Measurements from ENCODE around the gene ALB. TPM values are rescaled to one million over a fixed set of nuclear protein-coding genes. Genes with fewer than 3 reads are reported as not detected.

The ALB gene
- polyA plus RNA-seq, 1 experiment, result not detected

DNA sequence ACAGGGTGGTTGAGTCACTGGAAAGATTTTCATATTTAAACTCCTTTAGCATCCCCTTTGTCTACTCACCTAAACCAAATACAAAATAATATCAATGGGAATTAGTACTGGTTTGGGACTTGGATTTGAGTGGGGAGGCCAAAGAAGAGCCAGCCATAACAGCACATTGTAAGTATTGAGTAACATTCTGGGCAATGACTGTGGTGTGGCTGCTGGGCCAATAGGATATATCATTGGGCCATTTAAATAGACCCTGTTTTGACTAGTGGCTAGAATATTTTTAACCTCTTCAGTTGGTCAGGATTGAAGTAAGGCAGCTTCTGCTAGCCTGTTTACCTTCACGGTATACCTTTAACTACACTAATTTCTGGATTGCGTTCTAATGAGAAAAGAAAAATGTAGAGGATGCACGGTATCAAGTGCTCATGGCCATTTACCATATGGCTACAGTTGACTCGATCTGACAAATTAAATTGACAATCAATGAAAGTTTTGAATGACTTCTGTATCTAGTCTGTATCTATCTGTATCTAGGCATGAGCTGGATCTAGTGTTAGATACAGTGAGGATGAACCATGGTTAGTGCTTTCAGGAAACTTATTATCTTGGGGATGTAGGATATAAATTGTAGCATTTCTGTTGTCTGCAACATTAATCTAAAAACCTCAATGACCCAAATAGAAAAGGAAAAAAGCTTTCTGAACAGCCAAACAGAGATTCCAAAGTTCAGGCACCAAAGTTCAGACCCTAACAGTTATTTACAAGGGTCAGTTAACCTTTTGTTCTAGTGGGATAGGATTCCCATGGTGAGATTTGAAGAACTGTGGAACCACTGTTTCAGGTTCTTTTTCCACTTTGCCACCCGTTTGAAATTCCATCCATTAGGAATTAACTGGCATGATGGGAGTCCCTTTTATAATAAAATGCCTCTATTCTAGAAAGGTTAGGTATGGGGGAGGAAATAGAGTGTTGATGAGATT, 6.8 kb upstream of the ALB start:
- no peaks in the 10 kb centered on the region; the same call in 1 of the 2 replicates for H3K27me3 ChIP-seq (ENCODE audit: control insufficient read depth, insufficient read depth, low read length)
- no peak for TF ChIP-seq CTCF (IDR thresholded peaks at IDR 0.05; ENCODE audit: insufficient read depth, low read depth, low read length)
- H3K4me3 ChIP-seq (ENCODE audit: low read depth, low read length), result no peak overlapping the region
- POLR2A ChIA-PET, result no interaction called here
- no peak for DNase-seq (ENCODE audit: low read depth)
- H3K36me3 ChIP-seq (ENCODE audit: control insufficient read depth, insufficient read depth, low read length), result no peaks in the 10 kb centered on the region
- CTCF ChIA-PET, result no interaction called here

DNA sequence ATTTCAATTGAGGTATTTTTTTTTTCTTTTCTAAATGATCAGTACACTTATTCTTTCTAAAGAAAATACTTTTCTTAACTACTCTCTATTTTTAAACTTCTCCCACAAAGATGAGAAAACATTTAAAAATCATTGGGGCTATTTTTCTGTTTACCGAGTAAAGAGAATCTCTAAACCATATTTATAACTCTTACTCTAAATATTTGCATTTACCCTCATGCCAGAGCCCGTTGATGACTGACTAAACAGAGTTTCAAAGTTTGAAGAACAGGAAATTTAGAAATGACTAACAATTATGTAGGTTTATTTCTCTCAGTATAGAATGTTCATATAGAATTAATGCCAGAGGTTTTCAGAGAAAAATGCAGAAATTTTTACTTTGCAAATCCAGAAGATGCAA, 2.7 kb upstream of the ALB start:
- Histone ChIP-seq H3K27me3 (ENCODE audit: control insufficient read depth, insufficient read depth, low read length) (no peaks in the 10 kb centered on the region), H3K4me3 (ENCODE audit: low read depth, low read length) (no peak overlapping the region), H3K36me3 (ENCODE audit: control insufficient read depth, insufficient read depth, low read length) (no peaks in the 10 kb centered on the region)
- no peak for TF ChIP-seq CTCF (IDR thresholded peaks at IDR 0.05; ENCODE audit: insufficient read depth, low read depth, low read length)
- POLR2A ChIA-PET, result no interaction called here
- CTCF ChIA-PET, result no interaction called here
- DNase-seq (ENCODE audit: low read depth), result no peak

DNA sequence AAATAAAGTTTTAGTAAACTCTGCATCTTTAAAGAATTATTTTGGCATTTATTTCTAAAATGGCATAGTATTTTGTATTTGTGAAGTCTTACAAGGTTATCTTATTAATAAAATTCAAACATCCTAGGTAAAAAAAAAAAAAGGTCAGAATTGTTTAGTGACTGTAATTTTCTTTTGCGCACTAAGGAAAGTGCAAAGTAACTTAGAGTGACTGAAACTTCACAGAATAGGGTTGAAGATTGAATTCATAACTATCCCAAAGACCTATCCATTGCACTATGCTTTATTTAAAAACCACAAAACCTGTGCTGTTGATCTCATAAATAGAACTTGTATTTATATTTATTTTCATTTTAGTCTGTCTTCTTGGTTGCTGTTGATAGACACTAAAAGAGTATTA, 370 bp downstream of the ALB start:
- Histone ChIP-seq H3K27me3 (ENCODE audit: control insufficient read depth, insufficient read depth, low read length) (0 out of 2 replicates have a peak, but pooled peaks cover 1% of the 10 kb centered on the region), H3K4me3 (ENCODE audit: low read depth, low read length) (no peak overlapping the region), H3K36me3 (ENCODE audit: control insufficient read depth, insufficient read depth, low read length) (no peaks in the 10 kb centered on the region)
- CTCF ChIA-PET, result no interaction called here
- POLR2A ChIA-PET, result no interaction called here
- no peak for TF ChIP-seq CTCF (IDR thresholded peaks at IDR 0.05; ENCODE audit: insufficient read depth, low read depth, low read length)
- no peak for DNase-seq (ENCODE audit: low read depth)

DNA sequence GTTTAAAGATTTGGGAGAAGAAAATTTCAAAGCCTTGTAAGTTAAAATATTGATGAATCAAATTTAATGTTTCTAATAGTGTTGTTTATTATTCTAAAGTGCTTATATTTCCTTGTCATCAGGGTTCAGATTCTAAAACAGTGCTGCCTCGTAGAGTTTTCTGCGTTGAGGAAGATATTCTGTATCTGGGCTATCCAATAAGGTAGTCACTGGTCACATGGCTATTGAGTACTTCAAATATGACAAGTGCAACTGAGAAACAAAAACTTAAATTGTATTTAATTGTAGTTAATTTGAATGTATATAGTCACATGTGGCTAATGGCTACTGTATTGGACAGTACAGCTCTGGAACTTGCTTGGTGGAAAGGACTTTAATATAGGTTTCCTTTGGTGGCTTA, 1.1 kb downstream of the ALB start:
- Histone ChIP-seq H3K4me3 (ENCODE audit: low read depth, low read length) (no peak overlapping the region), H3K27me3 (ENCODE audit: control insufficient read depth, insufficient read depth, low read length) (0 out of 2 replicates have a peak, but pooled peaks cover 1% of the 10 kb centered on the region), H3K36me3 (ENCODE audit: control insufficient read depth, insufficient read depth, low read length) (no peaks in the 10 kb centered on the region)
- CTCF ChIA-PET, result no interaction called here
- POLR2A ChIA-PET, result no interaction called here
- DNase-seq (ENCODE audit: low read depth), result no peak
- no peak for TF ChIP-seq CTCF (IDR thresholded peaks at IDR 0.05; ENCODE audit: insufficient read depth, low read depth, low read length)

DNA sequence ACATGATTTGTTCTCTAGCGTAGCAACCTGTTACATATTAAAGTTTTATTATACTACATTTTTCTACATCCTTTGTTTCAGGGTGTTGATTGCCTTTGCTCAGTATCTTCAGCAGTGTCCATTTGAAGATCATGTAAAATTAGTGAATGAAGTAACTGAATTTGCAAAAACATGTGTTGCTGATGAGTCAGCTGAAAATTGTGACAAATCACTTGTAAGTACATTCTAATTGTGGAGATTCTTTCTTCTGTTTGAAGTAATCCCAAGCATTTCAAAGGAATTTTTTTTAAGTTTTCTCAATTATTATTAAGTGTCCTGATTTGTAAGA, 2.4 kb downstream of the ALB start:
- no peak for DNase-seq (ENCODE audit: low read depth)
- no peak for TF ChIP-seq CTCF (IDR thresholded peaks at IDR 0.05; ENCODE audit: insufficient read depth, low read depth, low read length)
- ChIA-PET POLR2A (no interaction called here), CTCF (no interaction called here)
- 0 out of 2 replicates have a peak, but pooled peaks cover 1% of the 10 kb centered on the region for H3K27me3 ChIP-seq (ENCODE audit: control insufficient read depth, insufficient read depth, low read length)
- no peak overlapping the region for H3K4me3 ChIP-seq (ENCODE audit: low read depth, low read length)
- no peaks in the 10 kb centered on the region for H3K36me3 ChIP-seq (ENCODE audit: control insufficient read depth, insufficient read depth, low read length)

Data from BJ (cell line).